Nephron (organoid): ENCODE results near the gene DIS3L2.

Experiments
- H3K27ac Mint-ChIP-seq, 3 experiments: 2 replicates each; pipeline ENCODE4 v1.8.0; 2020; ENCODE audit warnings: mixed read lengths in 3 of 3, mild to moderate bottlenecking in 2 of 3, moderate library complexity in 1 of 3
- H3K27me3 Mint-ChIP-seq: 2 replicates; pipeline ENCODE4 v1.8.0; 2021; ENCODE audit warnings: low read depth, mild to moderate bottlenecking, moderate library complexity, mixed read lengths
- H3K36me3 Mint-ChIP-seq: 2 replicates; pipeline ENCODE4 v1.8.0; 2020; ENCODE audit warnings: low read depth, mixed read lengths
- H3K4me1 Mint-ChIP-seq: 2 replicates; pipeline ENCODE4 v1.8.0; 2020; ENCODE audit warnings: mixed read lengths
- H3K4me3 Mint-ChIP-seq, 3 experiments: 2 replicates each; pipeline ENCODE4 v1.8.0; 2020; ENCODE audit warnings: mild to moderate bottlenecking in 3 of 3, mixed read lengths in 3 of 3, moderate library complexity in 2 of 3
- H3K9me3 Mint-ChIP-seq: 2 replicates; pipeline ENCODE4 v1.8.0; 2020; ENCODE audit warnings: mixed read lengths
- TF ChIP-seq, protein P1 (sequence below), 3 experiments: fragments of 200-600 bp; sonication (generic); IDR thresholded peaks; one replicate each; pipeline ENCODE4 v1.5.0; 2021; ENCODE audit warnings: antibody characterized with exemption in 3 of 3; ENCODE audit not compliant: unreplicated experiment in 3 of 3

The DIS3L2 gene

DNA sequence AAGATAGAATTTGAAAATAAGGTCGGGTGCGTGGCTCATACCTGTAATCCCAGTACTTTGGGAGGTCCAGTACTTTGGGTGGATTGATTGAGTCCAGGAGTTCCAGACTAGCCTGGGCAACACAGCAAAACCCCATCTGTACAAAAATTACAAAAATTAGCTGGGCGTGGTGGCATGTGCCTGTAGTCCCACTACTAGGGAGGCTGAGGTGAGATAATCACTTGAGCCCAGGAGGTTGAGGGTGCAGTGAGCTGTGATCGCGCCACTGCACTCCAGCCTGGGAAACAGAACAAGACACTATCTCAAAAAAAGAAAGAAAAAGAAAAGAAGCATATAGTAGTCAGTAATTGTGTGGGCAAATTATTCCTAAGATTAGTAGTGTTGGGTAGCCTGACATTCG is 222.8 kb downstream of the DIS3L2 start:
- TF ChIP-seq, protein P1, sequence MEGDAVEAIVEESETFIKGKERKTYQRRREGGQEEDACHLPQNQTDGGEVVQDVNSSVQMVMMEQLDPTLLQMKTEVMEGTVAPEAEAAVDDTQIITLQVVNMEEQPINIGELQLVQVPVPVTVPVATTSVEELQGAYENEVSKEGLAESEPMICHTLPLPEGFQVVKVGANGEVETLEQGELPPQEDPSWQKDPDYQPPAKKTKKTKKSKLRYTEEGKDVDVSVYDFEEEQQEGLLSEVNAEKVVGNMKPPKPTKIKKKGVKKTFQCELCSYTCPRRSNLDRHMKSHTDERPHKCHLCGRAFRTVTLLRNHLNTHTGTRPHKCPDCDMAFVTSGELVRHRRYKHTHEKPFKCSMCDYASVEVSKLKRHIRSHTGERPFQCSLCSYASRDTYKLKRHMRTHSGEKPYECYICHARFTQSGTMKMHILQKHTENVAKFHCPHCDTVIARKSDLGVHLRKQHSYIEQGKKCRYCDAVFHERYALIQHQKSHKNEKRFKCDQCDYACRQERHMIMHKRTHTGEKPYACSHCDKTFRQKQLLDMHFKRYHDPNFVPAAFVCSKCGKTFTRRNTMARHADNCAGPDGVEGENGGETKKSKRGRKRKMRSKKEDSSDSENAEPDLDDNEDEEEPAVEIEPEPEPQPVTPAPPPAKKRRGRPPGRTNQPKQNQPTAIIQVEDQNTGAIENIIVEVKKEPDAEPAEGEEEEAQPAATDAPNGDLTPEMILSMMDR (IDR thresholded peaks at IDR 0.05; ENCODE audit: unreplicated experiment in 3 of 3), result no peak
- Mint-ChIP-seq H3K36me3 (peaks cover 56% of the 10 kb centered on the region), H3K9me3 (peaks cover 30% of the 10 kb centered on the region), H3K27ac (no peak overlapping the region), H3K27me3 (no peaks in the 10 kb centered on the region), H3K4me3 (no peak overlapping the region), H3K4me1 (no peaks in the 10 kb centered on the region)

DNA sequence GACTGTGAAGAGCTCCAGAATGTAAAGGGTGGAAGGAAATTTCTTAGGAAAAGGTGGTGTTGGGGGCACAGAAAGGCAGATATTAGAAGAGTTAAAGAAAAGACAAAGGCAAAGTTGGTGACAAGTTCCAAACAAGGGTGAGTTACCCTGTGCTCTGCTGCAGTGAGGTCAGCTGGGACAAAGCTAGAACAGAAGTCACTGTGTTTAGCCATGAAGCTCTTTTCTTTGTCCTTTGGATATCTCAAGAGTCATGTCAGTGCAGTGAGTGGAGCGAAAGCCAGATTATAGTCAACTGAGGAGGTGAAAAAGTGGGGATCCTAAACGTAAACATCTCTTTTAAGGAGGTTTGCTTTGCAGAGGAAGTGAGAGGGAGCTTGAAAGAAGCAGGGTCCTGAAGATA is 229.3 kb downstream of the DIS3L2 start:
- Mint-ChIP-seq H3K27ac (no peak overlapping the region), H3K4me1 (no peaks in the 10 kb centered on the region), H3K9me3 (peaks cover 4% of the 10 kb centered on the region), H3K4me3 (no peak overlapping the region), H3K36me3 (peaks cover 40% of the 10 kb centered on the region), H3K27me3 (no peaks in the 10 kb centered on the region)
- TF ChIP-seq, protein P1 (IDR thresholded peaks at IDR 0.05; ENCODE audit: unreplicated experiment in 3 of 3), result no peak

DNA sequence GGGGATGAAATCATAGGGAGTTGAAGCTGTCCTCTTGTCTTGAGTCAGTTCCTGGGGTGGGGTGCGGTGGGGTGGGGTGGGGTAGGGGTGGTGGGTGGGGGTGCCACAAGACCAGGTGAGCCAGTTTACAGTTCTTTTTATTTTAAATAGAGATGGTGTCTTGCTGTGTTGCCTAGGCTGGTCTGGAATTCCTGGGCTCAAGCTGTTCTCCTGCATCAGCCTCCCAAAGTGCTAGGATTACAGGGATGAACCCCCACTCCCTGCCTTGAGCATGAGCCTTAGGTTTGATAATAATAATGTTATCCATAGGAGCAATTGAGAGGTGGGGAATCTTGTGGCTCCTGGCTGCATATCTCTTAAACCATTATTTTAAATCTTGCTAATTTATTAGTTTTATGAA is 234.0 kb downstream of the DIS3L2 start:
- Mint-ChIP-seq H3K9me3 (peaks cover 4% of the 10 kb centered on the region), H3K36me3 (peaks cover 41% of the 10 kb centered on the region), H3K27me3 (no peaks in the 10 kb centered on the region), H3K4me1 (no peaks in the 10 kb centered on the region), H3K4me3 (no peak overlapping the region), H3K27ac (no peak overlapping the region)
- TF ChIP-seq, protein P1 (IDR thresholded peaks at IDR 0.05; ENCODE audit: unreplicated experiment in 3 of 3), result no peak

DNA sequence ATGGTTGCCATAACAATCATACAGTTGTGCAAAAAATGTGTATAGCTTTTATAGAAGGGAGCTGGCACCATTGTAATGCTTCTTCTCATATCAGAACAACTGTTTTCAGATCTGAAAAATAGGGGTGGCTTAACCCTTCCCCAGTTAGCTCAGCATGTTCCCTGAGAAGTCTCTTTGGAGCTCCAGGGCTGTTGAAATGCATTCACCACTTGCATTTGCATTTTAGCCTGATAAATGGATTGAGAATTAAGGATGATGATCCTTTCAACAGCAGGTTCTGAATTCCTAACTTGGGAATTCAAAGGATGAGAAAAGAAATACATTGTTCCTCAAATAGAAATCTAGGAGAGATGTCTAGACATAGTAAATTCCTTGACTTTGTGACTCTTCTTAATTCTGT is 235.3 kb downstream of the DIS3L2 start:
- Mint-ChIP-seq H3K36me3 (peaks cover 51% of the 10 kb centered on the region), H3K27me3 (no peaks in the 10 kb centered on the region), H3K27ac (no peak overlapping the region), H3K9me3 (peaks cover 4% of the 10 kb centered on the region), H3K4me3 (no peak overlapping the region), H3K4me1 (no peaks in the 10 kb centered on the region)
- TF ChIP-seq, protein P1 (IDR thresholded peaks at IDR 0.05; ENCODE audit: unreplicated experiment in 3 of 3), result no peak

DNA sequence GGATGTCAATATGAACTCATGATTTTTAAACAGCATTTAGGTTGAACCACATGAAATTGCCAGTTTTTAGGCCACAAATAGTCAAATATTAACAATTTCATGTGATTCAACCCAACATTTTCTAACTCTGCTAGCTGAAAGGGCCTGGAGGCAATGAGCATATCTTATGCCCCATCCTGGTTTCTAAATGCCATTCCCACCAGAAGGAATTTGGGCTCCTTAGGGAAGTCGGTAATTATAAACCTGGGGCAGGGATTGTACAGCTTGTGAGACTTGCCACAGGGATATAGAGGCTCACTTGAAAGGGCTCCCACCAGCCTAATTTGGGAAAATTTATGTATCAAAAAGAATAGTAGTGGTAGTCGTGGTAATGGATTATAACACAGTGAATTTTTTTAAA is 238.7 kb downstream of the DIS3L2 start:
- TF ChIP-seq, protein P1 (IDR thresholded peaks at IDR 0.05; ENCODE audit: unreplicated experiment in 3 of 3), result no peak
- Mint-ChIP-seq H3K27ac (no peak overlapping the region), H3K4me1 (peaks cover 17% of the 10 kb centered on the region), H3K27me3 (no peaks in the 10 kb centered on the region), H3K4me3 (no peak overlapping the region), H3K36me3 (peaks cover 35% of the 10 kb centered on the region), H3K9me3 (no peaks in the 10 kb centered on the region)

DNA sequence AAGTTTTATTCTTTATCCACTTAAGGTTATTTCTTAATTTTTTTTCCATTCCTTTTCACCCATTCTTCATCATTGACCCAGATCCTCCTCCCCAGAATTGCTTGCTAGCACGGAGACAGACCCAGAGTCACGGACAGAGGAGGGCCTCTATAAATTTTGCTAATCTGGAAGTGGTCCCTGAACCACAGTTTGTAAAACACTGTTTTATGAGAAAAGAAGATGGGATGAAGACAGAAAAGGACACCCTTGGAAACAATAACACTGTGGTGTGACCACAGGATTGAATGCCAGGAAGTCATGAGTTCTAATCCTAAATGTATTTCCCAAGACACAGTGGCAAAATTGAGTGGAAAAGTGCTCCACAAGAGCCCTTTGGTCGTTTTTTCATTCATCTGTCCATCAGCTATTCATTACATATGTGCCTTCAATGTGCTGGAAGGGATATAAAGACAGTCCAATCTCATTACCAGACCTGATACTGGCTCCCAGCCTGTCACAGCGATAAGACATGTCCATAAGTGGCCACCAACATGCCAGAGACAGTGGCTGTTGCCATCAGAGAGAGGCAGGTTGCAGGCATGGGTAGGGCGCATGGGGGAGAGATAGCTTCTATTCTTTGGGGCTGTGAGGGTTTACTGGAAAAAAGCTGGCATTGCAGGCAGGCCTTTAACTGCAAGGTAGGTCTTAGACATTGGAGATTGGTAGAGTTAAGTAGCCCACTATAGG is 241.8 kb downstream of the DIS3L2 start:
- H3K36me3 Mint-ChIP-seq, result peaks cover 33% of the 10 kb centered on the region
- H3K27me3 Mint-ChIP-seq, result no peaks in the 10 kb centered on the region
- no peaks in the 10 kb centered on the region for H3K9me3 Mint-ChIP-seq
- H3K27ac Mint-ChIP-seq, result peak overlapping the region; percentile 13 to 77 (median 54)
- peaks cover 17% of the 10 kb centered on the region for H3K4me1 Mint-ChIP-seq
- no peak overlapping the region for H3K4me3 Mint-ChIP-seq
- TF ChIP-seq, protein P1 (IDR thresholded peaks at IDR 0.05; ENCODE audit: unreplicated experiment in 3 of 3), result no peak
